Stimulated activated naive CD8-positive, alpha-beta T cell treated with anti-CD3 and anti-CD28 coated beads, Interleukin-15, Interleukin-2, amounts not matched to agents 100 U/mL and 50 U/mL, for 24 hours (primary cell): ENCODE results near the gene SERINC5.

Source experiments
- ATAC-seq: fragments of 150-1000 bp; cut with Tn5 transposase; one replicate; pipeline ENCODE4 v1.10.0; 2021
- DNase-seq: peaks from one replicate; pipeline ENCODE4 v3.0.0; 2021

Gene SERINC5

DNA sequence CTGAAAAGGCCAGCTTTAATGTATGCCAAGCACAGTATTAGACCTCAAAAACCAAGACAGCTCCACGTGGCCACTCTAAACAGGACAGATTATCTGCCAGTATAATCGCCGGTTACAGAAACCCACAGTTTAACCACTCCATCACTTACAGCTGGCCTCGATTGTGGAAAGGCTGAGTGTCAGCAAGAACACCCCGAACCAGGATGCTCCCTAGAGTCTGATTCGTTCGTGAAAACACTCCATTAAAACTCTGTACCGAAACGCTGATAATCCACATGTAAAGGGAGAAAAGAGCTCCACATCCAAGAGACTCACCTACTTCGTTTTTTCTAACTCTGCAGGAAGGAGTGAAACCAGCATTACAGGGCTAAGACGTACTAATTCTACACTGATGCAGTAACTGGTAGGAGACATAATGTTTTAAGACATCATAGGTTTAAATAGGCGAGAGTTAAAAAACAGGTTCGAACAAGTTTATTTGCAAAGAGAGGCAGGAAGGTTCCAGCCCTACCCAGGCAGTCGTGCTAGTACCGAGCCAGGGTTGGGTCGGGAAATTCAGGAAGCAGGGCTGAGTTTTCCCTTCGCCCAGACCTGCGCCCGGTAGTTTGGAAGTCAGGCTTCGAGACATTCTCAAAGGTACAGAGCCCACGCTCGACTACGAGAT is 949 bp downstream of the SERINC5 start:
- ATAC-seq (peak; percentile 26), DNase-seq (peak; percentile 49)

DNA sequence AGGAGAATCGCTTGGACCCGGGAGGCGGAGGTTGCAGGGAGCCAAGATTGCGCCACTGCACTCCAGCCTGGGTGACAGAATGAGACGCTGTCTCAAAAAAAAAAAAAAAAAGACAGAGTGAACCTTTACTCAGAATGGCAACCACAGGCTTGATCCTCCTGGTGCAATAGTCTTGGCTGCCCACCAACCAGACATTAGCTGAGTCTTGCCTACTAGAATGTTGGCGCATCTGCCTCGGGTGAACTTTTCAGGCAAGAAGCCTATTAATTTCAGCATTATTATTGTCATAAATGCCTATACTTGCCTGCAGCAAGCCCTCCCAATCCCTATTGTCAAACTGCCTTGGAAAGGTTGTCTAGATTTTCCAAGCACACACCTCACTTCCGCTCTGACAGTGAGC is 4.2 kb downstream of the SERINC5 start:
- DNase-seq (no peak), ATAC-seq (no peak)

DNA sequence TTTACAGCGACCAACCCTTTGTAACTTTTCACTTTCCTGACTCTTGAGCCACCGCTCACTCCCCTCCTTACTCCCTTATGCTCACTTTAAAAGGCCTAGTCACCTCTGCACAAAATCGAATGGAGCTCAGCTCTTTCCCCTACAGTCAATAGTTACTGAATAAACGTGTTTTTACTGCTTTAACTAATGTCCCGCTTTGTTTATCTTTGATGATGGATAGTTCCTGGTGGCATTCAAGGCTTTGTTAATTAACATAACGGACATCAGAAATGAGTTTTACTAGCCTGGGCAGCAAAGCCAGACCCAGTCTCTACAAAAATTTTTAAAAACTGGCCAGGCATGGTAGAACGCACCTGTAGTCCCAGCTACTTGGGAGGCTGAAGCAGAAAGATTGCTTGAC is 5.0 kb downstream of the SERINC5 start:
- ATAC-seq (no peak), DNase-seq (no peak)

DNA sequence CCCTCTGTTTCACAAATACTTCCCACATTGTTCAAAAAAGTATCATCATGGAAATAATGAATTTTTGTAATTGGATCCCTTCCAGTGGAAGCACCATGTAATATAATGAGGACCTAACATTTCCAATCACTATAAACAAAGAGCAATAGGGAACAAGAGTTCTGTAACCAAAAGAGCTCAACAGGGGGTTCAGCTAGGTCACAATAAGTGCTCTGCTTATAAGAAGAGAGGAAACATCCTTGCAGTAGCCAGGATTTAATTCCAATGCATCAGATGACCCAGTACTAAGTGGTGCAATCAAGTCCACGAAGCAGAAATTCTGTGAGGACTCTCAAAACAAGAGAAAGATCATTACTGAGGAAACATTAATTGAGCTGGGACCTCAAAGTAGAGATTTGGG is 5.9 kb downstream of the SERINC5 start:
- DNase-seq (no peak), ATAC-seq (no peak)

DNA sequence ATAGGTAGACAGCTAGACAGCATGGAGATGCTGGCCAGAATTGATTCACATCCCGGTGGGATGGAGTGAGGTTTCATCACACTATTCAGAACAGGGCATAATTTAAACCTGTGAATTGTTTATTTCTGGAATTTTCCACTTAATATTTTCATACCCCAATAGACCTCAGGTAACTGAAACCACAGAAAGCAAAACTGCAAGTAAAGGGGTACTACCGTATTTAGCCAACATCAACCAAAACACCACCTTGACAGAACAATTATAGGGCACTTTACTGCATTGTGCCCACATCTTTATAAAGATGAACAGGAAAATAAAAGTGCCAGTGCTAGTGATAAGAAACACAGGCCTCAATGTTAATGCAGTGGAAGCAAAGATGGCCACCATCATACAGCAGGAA is 7.5 kb downstream of the SERINC5 start:
- ATAC-seq, result peak; percentile 19

DNA sequence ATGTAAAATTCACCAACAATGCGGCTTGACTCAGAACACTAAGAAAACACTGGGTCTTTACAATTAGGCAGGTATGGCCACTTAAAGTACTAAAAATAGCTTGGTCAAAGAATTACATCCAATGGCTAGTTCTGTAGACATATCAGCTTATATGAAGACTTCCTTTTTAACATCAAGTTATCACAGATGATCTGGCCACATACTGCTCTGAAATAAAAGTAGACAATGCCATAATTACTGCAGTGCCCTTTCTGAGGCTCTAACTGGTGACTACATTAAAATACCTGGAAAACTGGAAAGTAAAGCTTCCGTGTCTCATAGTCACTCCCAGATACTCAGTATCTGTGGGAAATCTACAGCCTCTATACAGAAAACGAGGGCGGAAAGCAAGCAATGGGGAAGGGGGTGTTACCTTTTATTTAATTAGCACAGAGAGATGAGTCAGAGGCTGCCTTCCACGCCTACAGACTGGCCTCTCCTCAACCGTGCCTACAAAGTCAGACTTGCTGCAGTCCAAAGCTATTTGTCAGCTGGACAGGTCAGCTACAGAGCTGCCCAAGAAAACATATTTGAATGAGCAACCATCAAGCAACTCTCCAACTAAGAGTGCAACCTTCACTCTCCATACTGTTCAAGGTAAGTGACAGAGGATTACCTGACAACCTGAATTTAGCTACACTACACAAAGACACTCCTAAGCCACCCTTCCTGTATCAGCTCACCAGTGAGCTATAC is 8.7 kb downstream of the SERINC5 start:
- ATAC-seq, result peak; percentile 78

More for the DNA sequence above, 7.5 kb downstream of the SERINC5 start:
- DNase-seq, result no peak

DNA sequence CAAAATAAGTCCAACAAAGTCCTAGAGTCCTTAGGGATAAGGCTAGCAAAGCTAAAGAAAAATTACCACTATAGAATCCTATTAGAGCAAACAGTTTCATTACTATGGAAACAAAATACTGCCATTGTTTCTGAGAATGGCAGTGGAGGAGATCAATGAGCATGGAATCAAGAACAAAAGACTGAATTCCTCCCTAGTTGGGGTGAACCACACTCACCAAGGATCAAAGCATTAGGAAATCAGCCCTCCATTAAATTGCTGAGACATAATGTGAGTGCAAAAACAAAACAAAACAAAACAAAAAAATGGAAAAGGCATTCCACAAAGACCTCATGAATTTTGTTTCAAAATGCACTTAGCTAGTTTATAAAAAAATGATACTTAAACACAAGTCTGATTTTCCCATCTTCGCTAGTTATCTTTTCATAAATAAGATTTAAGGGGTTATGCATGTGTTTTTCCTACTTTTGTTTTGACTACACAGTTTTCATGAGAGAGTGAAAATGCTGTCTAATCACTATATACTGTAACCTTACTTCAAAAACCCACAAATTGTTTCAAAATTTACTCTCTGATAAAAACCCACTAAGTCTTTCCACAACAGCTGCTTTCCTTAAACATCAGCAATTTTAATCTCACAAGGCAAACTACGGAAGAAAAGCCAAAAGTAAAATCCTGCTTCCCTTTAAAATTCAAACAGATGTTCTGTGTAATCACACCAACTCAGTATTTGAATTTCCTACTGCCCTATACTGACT is 9.7 kb downstream of the SERINC5 start:
- ATAC-seq (no peak), DNase-seq (no peak)

More for the DNA sequence above, 8.7 kb downstream of the SERINC5 start:
- peak; percentile 48 for DNase-seq

DNA sequence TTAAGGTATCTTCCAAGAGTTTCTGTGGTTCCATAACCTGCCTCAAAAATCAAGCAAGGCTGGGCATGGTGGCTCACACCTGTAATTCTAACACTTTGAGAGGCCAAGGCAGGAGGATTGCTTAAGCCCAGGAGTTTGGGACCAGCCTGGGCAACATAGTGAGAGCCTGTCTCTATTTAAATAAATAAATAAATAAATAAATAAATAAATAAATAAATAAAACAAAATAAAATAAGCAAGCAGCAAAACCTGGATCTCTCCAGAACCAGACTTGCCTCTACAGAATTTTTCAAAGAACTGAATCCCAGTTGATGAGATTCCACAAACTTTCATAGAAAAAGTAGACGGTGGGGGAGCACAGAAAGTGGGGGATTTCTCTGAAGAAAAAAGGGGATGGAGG is 12.3 kb downstream of the SERINC5 start:
- ATAC-seq (no peak), DNase-seq (no peak)

DNA sequence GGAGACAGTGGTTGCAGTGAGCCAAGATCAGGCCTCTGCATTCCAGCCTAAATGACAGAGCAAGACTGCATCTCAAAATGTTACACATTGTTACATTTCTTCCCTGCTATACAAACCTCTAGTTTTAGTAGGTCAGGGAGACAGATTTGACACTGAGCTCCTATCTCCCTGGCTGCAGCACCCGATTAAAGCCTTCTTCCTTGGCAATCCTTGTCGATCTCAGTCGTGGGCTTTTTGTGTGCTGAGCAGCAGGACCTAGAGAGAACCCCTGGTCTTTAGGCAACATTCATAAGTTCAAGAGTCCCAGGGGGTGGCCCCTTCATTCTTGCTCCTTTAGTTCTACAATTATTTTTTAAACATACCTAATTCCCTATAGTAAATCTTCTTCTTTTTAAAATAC is 13.0 kb downstream of the SERINC5 start:
- no peak for DNase-seq
- no peak for ATAC-seq

DNA sequence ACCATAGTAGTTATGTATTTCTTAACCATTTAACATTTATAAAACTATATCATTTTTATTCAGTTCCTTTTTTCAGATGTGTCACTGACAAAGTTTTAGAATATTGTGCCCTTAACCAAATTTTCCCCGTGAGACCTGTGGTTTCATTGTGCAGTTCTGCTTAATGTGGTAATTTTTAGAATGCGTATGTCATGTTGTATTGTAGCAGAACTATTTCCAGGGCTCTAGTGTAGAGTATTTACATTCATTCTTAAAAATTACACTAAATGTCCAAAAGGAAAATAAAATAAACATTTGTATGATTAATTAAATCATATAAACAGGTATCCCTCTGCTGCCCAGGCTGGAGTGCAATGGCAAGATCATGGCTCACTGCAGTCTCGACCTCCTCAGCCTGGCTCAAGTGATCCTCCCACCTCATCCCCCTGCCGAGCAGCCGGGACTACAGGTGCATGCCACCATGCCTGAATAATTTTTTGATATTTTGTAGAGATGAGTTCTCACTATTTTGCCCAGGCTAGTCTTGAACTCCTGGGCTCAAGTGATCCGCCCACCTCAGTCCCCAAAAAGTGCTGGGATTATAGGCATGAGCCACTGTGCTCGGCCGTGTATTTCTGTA is 15.4 kb downstream of the SERINC5 start:
- DNase-seq (no peak), ATAC-seq (peak; percentile 69)

DNA sequence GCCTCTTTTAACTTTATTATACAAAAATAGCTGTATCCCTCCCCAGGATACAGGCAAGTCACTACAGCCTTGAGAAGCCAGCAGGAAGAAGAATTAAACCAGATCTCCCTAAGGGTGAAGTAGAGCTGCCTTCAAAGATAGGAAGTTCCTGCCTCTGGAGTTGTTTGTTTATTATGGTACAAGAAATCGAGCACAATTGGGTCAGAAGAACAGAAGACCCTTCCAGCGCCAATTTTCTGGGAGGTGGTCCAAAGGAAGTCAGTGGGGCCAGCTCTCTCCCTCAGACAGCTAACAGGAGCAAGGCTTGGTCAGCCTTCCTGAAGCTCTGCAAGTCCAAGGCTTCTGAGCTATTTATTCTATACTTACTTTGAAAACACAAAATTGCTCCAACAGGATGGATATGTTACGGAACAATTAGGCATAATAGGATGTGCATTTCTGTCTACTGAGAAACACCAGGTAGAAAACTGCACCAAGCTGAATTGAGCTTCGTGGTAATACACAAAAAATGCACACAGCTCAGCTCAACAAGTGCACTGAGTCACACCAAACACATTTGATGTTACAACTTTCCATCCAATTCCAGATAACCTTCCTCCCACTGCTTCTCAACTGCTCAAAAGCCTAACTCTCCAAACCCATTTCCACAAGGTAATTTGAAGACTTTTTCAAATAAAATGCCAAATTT is 16.0 kb downstream of the SERINC5 start:
- no peak for DNase-seq
- peak; percentile 73 for ATAC-seq

DNA sequence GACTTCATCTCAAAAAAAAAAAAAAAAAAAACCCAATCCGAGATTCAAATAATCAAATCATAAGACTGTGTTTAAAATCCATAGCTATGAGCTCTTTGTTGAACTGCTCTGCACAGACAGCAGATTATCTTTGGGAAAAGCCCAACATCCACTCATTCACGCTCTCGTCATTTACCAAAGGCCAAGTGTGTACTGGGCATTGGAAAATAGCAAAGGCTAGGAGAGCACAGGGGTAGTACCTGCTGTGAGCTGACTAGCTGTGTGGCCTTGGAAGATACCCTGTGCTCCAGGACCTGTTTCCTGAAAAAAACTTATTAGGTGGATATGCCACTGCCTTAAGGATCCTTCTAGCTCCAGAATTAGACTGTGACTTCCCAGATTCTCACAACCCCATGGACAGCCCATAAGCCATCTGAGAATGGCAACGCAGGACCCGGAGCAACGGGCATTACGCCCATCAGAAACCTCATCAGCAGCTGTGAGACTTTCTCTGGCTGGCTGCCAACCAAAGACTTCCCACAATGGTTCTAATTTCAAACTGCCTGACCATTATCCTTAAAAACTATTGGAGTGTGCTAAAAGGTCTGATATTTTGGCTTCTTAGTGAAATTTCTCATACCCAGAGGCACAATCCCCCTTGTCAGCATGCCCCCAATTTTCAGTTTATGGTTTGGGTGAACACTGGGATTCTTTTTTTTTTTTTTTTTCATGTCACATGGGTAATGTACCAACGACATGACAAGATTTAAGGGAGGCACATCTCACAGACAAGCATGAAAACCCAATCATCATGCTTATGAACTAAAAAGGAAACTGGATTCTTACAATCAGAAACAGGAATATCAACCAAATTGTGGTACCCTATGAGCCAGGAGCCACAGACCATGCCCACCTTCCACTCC is 16.8 kb downstream of the SERINC5 start:
- DNase-seq (no peak), ATAC-seq (no peak)

DNA sequence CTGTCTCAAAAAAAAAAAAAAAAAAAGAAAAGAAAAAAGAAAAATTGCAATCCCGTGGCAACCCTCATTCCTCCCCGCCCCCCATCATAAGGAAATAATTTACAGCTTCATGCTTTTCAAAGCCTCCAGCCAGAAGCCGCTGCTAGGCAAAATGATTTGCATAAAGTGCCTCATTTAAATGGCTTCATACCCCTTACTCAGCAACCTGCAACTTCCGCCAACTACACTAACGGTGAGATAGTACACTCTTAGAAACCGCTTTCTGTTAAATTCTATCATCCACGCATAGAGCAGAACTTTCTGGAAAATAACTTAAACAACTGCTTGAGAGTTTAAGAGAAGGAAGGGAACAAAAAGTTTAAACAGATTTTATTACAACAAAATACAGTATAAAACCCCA is 17.8 kb downstream of the SERINC5 start:
- DNase-seq (no peak), ATAC-seq (no peak)

DNA sequence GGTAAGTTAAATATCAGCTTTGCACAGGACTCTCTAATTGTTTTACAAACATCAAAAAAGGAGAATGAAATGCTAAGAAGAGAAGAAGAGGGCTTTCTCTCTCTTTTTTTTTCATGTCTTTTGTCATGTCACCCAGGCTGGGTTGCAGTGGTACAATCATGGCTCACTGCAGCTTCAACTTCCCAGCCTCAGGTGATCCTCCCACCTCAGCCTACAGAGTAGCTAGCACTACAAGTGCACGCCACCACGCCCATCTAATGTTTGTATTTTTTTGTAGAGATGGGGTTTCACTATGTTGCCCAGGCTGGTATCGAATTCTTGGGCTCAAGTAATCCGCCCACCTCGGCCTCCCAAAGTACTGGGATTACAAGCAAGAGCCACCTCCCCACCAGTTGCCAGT is 18.6 kb downstream of the SERINC5 start:
- no peak for DNase-seq
- ATAC-seq, result no peak

DNA sequence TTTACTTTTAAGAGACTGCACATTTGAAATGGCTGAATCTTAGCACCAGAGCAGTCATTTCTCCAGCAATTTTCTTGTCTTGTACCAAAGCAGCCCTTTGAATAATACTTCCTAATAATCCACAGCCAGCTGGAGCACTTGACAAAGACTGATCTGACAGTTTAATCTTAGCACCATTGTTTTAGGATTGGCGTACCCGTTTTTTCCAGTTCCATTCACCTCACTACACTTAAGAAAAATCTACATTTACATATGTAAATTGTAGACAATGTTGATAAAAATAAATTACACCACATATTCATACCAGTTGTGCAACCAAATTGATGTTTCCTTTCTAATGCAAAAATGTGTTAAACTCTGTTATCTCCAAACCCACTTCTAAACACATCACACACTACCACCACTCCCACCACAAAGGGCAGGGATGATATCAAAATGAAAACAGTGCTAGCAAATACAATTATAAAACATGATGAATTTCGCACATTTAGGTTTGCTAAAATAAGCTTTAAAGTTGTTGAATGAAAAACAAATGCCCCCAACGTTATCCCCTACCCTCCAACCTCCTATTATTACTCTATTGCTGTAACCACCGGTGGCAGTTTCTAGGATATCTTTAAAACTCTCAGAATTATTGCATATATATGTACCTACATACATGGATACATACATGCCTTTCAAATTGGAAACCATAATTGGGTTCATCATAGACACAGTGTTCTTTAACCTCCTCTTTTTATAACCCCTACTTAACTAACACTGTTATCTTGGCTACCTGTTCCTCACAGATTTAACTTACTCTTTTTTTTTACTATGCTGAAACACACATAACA is 21.5 kb downstream of the SERINC5 start:
- DNase-seq (no peak), ATAC-seq (peak; percentile 75)

DNA sequence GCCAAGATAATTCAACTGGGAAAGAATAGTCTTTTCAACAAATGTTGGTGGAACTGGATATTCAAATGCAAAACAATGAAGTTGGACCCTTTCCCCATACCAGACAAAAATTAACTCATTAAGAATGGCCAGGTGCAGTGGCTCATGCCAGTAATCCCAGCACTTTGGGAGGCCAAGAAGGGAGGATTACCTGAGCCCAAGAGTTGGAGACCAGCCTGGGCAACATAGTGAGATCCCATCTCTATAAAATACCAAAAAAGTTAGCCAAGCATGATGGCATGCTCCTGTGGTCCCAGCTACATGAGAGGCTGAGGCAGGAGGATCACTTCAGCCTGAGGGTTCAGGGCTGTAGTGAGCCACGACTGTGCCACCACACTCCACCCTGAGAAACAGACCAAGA is 24.2 kb downstream of the SERINC5 start:
- ATAC-seq, result no peak

DNA sequence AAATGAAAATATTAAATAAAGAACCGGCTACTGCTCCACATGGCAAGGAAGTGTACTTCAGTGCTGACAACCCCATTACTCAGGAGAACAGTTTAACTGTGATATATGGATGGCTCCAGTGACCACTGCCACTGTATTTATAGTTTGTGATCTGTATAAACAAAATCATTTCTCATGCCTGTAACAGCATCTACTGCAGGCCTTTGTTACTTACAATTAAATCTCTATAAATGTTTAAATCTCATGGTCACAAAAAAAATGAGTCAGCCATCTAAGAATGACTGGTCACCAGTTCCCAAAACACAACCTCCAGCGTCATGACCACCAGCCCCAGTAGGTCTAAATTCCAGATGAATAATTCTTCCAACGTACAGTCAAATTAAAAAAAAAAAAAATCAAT is 24.6 kb downstream of the SERINC5 start:
- DNase-seq, result no peak
- no peak for ATAC-seq

More for the DNA sequence above, 24.2 kb downstream of the SERINC5 start:
- no peak for DNase-seq

DNA sequence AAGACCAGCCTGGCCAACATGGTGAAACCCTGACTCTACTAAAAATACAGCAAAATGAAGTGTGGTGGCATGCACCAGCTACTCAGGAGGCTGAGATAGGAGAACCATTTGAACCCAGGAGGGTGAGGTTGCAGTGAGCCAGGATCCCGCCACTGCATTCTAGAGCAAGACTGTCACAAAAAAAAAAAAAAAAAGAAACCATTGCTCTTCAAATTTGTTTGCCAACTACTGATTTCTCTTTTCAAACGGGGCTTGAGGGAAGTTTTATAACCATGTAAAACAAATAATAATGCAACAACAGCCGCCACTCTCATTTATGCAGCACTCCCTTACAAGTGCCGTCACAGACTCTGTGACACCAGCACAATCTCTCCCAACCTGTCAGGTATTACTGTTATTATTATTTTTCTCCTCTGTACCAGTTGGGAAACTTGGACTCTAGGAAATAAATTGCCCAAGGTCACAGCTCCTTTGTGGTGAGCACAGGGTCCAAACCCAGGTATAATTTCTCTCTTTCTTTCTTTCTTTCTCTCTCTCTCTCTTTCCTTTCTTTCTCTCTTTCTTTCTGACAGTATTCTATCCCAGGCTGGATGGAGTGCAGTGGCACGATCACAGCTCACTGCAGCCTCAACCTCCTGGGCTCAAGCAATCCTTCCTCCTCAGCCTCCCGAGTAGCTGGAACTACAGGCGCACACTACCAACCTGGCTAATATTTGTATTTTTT is 25.4 kb downstream of the SERINC5 start:
- ATAC-seq (no peak), DNase-seq (no peak)

DNA sequence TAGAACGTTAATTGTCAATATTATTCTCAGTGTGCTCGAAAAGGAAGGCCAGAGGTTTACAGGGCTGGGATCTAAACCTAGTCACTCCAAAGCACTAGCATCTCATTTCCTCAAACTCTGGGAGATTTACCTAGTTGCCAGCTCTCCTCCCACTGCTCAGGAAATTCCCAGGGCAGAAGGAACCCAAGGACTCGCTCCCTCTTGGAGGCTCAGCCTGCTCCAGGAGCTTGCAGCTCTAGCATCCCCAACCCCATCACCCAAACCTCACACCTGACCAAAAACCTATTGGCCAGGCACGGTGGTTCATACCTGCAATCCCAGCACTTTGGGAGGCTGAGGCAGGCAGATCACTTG is 26.0 kb downstream of the SERINC5 start:
- DNase-seq, result no peak
- ATAC-seq, result no peak
